ENCODE results near the gene PTTG1IP.

PTTG1IP gene

DNA sequence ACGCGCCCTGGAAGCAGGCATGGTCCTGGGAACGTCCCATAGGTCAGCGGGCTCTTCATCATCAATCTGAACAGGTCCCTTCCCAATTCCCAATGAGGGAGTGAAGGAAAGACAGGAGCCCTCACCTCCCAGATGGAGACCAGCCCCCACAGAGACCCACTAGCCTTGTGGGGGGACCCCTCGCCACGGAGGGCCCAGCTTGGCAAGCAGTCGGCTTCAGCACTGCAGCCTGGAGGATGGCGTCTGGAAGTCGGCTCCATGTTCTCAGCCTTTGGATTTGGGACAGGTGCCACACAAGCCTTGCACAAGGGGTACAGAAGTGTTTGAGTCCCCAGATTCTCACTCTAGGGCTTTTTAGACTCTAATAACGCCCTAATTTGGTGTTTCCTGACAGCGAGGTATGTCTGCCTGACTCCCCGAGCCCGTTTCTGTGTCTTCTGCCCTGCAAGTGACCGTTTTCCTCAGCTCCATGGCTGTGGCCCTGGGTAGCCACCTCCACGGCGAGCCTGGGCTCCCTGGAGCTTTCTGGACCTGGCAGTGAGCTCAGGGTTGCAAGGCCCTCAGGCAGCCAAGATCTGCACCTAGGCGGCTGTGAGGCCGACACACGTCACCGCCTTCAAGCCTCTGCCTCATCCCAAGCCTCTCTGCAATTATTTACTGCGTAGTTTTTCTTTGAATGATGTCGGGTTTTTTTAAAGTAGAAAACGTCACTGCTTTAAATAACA lies 30.6 kb downstream of the PTTG1IP start:
- DNase-seq, result peak in 1 of 2 donors; percentile 52
- peaks cover 0 to 24% (median 18%) of the 10 kb centered on the region in 4 donors for H3K4me1 ChIP-seq
- no peaks in the 10 kb centered on the region for H3K9me3 ChIP-seq
- H3K27ac ChIP-seq, result no peak overlapping the region
- TF ChIP-seq, protein P1, sequence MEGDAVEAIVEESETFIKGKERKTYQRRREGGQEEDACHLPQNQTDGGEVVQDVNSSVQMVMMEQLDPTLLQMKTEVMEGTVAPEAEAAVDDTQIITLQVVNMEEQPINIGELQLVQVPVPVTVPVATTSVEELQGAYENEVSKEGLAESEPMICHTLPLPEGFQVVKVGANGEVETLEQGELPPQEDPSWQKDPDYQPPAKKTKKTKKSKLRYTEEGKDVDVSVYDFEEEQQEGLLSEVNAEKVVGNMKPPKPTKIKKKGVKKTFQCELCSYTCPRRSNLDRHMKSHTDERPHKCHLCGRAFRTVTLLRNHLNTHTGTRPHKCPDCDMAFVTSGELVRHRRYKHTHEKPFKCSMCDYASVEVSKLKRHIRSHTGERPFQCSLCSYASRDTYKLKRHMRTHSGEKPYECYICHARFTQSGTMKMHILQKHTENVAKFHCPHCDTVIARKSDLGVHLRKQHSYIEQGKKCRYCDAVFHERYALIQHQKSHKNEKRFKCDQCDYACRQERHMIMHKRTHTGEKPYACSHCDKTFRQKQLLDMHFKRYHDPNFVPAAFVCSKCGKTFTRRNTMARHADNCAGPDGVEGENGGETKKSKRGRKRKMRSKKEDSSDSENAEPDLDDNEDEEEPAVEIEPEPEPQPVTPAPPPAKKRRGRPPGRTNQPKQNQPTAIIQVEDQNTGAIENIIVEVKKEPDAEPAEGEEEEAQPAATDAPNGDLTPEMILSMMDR (IDR thresholded peaks at IDR 0.05), result no peak
- intact Hi-C loops (cut with DNase I; ENCODE audit: low total_unique reads), result no loop called here
- peaks cover 0 to 17% of the 10 kb centered on the region in 2 donors for H3K27me3 ChIP-seq
- H3K4me3 ChIP-seq, result no peak overlapping the region
- peaks cover 0 to 3% (median 0%) of the 10 kb centered on the region in 3 donors for H3K36me3 ChIP-seq

DNA sequence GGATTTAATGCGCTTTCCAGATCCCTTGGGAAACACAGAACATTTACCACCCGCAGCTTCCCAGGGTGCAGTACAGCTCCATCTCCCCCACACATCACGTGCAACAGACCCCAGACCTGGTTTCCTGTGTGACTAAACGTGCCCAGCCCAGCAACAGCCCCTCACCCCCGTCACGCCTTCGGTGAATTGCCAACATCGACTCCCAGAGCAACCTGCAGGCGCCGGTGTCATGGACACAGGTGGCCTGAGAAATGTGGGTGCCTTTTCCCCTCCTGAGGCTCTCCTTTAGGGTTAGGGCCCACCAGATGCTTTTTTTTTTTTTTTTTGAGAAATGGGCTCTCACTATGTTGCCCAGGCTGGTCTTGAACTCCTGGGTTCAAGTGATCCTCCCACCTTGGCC lies 31.4 kb downstream of the PTTG1IP start:
- TF ChIP-seq, protein P1 (IDR thresholded peaks at IDR 0.05), result no peak
- Histone ChIP-seq H3K4me3 (no peak overlapping the region), H3K9me3 (no peaks in the 10 kb centered on the region), H3K27ac (no peak overlapping the region), H3K36me3 (no peaks in the 10 kb centered on the region), H3K27me3 (peaks cover 0 to 20% of the 10 kb centered on the region in 2 donors), H3K4me1 (peaks cover 0 to 23% (median 17%) of the 10 kb centered on the region in 4 donors)
- intact Hi-C loops (cut with DNase I; ENCODE audit: low total_unique reads), result no loop called here
- DNase-seq, result peak in 1 of 2 donors; percentile 39

DNA sequence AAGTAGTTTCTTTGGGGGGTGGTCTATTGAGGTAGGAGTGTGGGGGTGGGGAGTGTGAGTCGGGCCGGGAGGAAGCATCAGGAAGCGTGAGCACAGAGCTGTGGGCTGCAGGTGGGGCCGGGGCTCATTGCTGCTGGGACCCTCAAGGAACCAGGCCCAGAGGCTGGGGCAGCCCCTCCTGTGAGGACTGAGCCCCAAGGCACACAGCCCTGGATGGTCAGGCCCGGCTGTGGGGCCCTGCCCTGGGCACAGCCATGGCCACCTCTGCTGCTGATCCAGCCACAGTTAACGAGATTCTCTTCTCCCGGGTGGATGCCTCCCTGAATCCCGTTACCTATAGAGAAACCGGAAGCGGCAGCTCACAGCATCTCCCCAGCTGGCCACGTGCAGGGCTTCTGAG lies 32.7 kb downstream of the PTTG1IP start:
- peak in 1 of 2 donors; percentile 47 for DNase-seq
- no peak overlapping the region for H3K4me3 ChIP-seq
- peaks cover 0 to 15% (median 8%) of the 10 kb centered on the region in 4 donors for H3K4me1 ChIP-seq
- no peaks in the 10 kb centered on the region for H3K9me3 ChIP-seq
- no peaks in the 10 kb centered on the region for H3K36me3 ChIP-seq
- no peak overlapping the region for H3K27ac ChIP-seq
- TF ChIP-seq, protein P1 (IDR thresholded peaks at IDR 0.05), result no peak
- intact Hi-C loops (cut with DNase I; ENCODE audit: low total_unique reads), result no loop called here
- peaks cover 0 to 27% of the 10 kb centered on the region in 2 donors for H3K27me3 ChIP-seq

DNA sequence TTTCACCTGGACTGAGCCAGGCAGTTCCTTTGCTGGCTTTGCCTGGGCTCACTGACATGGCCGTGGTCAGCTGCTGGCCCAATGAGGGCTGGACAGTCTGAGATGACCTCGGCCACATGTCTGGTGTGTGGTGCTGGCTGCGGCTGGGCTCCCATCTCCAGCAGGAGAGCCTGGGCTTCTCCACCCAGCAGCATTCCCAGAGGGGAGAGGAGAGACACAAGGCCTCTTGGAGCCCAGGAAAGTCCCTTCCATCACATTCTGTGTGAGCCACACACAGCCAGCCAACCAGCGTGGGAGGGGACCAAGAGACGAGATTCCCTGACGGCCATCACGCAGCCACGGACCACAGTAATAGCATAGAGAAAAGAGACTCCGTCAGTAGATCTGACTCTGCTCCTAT lies 34.5 kb downstream of the PTTG1IP start:
- H3K36me3 ChIP-seq, result no peaks in the 10 kb centered on the region
- TF ChIP-seq, protein P1 (IDR thresholded peaks at IDR 0.05), result no peak
- H3K4me1 ChIP-seq, result peaks cover 0 to 6% (median 3%) of the 10 kb centered on the region in 4 donors
- H3K9me3 ChIP-seq, result no peaks in the 10 kb centered on the region
- peaks cover 0 to 25% of the 10 kb centered on the region in 2 donors for H3K27me3 ChIP-seq
- H3K4me3 ChIP-seq, result no peak overlapping the region
- DNase-seq, result peak in 1 of 2 donors; percentile 33
- intact Hi-C loops (cut with DNase I; ENCODE audit: low total_unique reads), result no loop called here
- H3K27ac ChIP-seq, result no peak overlapping the region

DNA sequence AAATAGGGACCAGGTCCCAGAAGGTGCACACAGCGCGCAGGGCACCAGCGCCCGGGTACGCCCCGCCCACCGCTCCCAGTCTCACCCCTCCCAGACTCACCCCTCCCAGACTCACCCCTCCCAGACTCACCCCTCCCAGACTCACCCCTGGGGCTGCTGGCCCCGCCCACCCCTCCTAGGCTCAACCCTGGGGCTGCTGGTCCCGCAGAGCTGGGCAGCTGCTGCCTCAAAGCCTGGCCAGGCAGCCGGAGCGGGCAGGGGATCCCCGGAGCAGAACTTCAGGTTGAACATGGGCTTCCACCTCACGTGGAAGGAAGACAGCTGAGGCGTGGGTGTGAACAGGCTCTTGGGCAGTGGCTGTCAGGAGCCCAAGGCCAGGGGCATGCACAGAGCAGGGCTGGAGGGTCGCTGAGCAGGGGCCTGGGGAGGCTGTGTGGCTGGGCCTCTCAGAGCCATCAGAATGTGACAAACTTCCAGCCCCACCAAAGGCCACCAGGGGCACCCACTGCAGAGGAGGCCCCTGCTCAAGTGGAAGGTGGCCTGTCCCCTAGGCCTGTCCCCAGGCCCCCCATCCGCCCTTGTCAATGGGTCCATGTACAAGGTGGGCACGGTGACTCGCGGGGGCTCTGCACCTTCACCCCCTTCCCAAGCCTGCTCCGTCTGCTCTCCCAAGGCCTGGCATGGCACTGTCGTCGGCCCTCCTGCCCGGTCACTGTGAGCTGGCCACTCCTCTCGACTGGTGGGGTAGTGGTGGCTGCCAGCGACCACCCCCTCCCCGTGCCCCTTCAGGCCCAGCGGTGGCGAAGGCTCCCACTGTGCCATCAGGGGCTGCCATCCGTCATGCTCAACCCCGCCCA lies 35.2 kb downstream of the PTTG1IP start:
- TF ChIP-seq, protein P1 (IDR thresholded peaks at IDR 0.05), result no peak
- Histone ChIP-seq H3K27me3 (peaks cover 0 to 25% of the 10 kb centered on the region in 2 donors), H3K27ac (no peak overlapping the region), H3K9me3 (no peaks in the 10 kb centered on the region), H3K4me3 (no peak overlapping the region), H3K4me1 (peaks cover 0 to 6% (median 3%) of the 10 kb centered on the region in 4 donors), H3K36me3 (no peaks in the 10 kb centered on the region)
- DNase-seq, result peak in 1 of 2 donors; percentile 64
- intact Hi-C loops (cut with DNase I; ENCODE audit: low total_unique reads), result no loop called here

All from tibial artery (tissue), 4 donors.